ENCODE measurements around the gene DLGAP4.
A peak's percentile ranks its signal among the peaks of the same experiment; 100 is the strongest.
"Not testable (repeated sequence)": the region's sequence is repeated elsewhere in the genome, so short reads cannot be mapped to it uniquely, and the experiment has no call there.

Gene DLGAP4

DNA sequence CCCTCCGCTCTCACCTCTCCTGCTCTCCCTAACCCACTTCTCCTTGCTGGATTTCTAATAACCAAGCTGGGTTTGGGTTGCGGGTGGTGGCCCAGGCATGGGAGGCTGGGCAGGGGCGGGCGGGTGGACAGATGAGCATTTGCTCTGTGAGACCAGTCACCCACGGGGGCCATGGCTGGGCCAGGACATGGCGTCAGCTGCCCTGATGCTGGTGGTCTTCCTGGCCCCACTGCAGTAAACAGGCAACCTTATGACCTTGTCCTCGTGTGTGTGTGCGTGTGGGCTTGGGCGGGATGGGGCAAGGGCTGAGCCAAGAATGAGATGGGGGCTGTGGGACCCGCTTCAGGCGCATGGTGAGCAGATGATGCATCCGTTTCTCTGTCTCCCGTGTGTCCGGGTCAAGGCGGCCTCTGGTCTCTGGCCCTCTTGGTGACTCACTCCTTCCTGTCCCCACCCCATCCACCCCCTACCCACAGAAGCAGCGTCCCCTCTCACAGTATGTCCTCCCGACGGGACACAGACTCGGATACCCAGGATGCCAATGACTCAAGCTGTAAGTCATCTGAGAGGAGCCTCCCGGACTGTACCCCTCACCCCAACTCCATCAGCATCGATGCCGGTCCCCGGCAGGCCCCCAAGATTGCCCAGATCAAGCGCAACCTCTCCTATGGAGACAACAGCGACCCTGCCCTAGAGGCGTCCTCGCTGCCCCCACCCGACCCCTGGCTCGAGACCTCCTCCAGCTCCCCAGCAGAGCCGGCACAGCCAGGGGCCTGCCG is 193.8 kb downstream of the DLGAP4 start:
- no peak overlapping the region for H3K27ac ChIP-seq

DNA sequence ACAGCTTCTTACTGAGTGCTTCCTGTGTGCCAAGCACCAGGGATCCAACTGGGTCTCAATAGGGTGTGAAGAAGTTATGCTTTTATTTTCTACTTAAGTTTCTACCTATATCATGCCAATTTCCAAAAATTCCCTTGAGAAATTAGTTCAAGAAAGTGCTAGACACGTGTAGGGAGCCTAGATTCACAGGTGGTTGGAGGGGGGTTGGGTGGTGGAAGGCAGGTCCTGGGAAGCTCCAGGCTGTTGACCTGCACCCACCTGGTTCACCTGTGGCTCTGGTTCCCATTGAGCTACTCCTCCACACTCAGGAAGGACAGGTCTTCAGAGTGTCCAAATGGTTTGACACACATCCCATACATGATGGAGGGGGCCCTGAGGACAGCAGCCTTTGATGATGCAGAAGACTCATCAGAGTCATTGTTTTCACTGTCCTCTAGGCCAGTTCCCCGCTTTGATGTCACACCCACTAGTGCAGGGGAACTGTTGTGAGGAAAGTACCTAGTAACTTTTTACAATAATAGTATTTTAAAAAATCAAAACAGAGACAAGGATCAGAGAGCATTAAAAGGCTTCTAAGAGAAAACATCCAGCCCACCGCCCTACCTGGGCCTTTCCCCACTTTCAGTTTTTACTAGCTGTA is 195.3 kb downstream of the DLGAP4 start:
- no peak overlapping the region for H3K27ac ChIP-seq
- H3K4me3 ChIP-seq: no peak overlapping the region

More for the DNA sequence above, 193.8 kb downstream of the DLGAP4 start:
- no peak overlapping the region for H3K4me3 ChIP-seq

DNA sequence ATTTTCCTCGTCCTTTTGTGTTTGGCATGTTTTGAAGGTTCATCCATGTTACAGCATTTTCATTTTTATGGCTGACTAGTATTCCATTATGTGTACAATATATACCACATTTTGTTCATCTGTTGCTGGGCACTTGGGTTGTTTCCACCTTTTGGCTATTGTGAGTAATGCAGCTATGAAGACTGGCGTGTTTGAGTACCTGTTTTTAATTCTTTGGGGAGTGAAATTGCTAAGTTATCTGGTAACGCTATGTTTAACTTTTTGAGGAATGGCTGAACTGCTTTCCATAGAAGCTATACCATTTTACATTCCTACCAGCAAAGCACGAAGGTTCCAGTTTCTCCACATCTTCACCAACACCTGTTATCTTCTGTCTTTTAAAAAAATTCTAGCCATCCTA is 198.2 kb downstream of the DLGAP4 start:
- no peak overlapping the region for H3K4me3 ChIP-seq
- no peak overlapping the region for H3K27ac ChIP-seq

DNA sequence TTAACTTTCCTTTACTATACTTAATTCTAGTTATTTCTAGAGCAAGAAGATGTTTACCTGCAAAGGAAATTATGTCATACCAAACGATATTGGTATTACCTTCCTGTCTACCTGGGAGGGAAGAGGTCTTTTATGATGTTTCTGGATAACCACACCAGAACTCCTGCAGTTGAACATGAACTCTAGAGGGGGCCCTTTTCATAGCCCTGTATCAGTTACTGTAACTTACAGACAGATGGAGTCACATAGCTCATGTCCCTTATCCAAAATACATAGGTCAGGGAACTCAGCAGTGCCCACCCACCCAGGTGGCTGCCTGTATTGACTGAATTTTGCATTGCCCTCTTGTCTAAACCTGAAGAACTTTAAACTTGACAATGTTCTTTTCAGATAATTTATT is 200.1 kb downstream of the DLGAP4 start:
- no peak overlapping the region for H3K4me3 ChIP-seq
- no peak overlapping the region for H3K27ac ChIP-seq

DNA sequence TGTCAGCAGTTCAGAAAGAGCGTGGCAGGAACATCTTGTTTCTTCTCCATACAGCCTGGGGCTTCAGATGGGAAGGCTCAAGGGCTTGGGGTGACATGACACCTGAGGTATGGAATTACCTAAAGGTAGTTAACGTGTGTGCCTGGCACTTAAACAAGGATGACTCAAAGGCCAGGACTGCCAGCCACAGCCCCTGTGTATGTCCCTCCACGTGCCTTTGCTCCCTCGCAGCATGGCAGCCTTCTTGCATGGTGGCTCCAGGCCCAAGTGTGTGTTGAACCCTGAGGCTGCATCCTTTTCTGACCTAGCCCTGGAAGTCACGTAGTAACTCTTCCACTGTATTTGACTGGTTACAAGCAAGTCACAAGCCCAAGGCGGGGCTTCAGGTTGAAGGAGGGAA is 201.6 kb downstream of the DLGAP4 start:
- Histone ChIP-seq H3K27ac (no peak overlapping the region), H3K4me3 (no peak overlapping the region)

DNA sequence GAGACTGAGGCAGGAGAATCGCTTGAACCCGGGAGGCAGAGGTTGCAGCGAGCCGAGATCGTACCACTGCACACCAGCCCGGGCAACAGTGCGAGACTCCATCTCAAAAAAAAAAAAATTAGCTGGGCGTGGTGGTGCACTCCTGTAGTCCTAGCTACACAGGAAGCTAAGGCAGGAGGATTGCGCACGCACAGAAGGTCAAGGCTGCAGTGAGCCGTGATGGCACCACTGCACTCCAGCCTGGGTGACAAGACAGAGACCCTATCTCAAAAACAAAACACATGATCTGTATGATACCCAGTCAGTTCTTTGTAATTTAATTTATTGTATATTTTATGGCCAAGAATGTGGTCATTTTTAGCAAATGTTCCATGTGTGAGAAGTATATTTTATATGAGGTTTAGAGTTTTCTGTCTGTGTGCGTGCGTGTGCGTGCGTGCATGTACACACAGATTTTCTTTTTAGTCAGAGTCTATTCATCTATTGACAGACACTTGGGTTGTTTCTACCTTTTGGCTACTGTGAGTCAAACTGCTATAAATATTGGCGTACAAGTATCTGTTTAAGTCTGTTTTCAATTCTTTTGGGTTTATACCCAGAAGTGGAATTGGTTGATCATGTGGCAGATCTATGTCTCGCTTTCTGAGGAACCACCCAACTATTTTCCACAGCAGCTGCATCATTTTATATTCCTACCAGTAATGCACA is 213.0 kb downstream of the DLGAP4 start:
- Histone ChIP-seq H3K4me3 (no peak overlapping the region), H3K27ac (no peak overlapping the region)

DNA sequence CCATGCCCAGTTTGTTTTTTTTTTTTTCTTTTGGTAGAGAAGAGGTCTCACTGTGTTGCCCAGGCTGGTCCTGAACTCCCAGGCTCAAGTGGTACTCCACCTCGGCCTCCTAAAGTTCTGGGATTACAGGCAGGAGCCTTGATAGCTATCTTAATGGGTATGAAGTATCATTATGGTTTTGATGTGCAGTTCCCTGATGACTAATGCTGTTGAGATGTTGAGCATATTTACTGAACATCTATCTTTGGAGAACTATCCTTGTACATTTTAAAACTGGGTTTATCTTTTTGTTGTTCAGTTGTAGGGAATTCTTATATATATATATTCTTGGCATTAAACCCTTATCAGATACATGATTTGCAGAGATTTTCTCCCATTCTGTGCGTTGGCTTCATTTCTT is 213.8 kb downstream of the DLGAP4 start:
- no peak overlapping the region for H3K27ac ChIP-seq
- no peak overlapping the region for H3K4me3 ChIP-seq

DNA sequence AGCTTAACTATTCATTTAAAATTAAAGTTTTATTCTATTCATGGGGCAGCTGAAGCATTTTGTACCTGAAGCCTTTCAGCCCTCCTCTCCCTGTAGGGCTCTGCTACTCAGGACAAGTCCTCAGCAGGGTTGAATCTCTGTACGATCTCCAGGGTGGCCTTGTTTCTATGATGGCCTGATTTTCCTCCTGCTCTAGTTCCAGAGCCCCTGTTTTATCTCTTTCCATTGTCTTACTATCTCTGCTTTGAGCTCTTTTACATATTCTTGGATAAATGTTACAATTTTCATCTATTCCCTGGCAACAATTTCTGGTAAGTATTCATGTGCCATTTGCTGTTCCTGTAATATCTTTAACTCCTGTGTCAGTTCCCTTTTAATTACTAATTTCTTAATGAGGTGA is 215.4 kb downstream of the DLGAP4 start:
- Histone ChIP-seq H3K4me3 (no peak overlapping the region), H3K27ac (peak overlapping the region in 2 of 21 experiments; percentile 36 to 55)

DNA sequence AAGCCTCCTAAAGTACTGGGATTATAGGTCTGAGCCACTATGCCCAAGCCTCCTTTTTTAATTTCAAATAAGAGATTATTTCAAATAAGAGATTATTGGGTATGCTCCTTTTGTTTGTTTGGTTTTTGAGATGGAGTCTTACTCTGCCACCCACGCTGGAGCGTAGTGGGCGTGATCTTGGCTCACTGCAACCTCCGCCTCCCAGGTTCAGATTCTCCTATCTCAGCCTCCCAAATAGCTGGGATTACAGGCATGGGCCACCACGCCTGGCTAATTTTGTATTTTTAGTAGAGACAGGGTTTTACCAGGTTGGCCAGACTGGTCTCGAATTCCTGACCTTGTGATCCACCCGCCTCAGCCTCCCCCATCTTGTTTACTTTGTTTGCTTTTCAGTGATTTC is 216.3 kb downstream of the DLGAP4 start:
- not testable (repeated sequence) for H3K4me3 ChIP-seq
- H3K27ac ChIP-seq: peak overlapping the region in 3 of 21 experiments; percentile 7 to 36 (median 10)

DNA sequence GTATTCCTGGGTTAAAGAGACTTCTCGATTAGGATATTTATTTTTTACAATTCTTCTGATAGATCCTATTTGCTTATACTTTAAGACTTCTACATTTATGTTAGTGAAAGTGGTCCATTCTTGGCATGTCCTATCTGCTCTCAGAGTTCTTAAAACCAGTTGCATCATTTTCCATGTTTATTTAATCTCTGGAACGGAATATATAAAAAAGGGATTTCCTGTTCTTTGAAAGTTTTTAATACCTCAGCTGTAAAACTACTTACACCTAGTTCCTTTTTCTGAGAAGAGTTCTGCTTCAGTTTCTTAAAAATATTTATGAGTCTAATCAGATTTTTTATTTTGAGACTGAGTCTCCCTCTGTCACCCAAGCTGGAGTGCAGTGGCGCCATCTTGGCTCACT is 217.2 kb downstream of the DLGAP4 start:
- Histone ChIP-seq H3K4me3 (no peak overlapping the region), H3K27ac (no peak overlapping the region)

DNA sequence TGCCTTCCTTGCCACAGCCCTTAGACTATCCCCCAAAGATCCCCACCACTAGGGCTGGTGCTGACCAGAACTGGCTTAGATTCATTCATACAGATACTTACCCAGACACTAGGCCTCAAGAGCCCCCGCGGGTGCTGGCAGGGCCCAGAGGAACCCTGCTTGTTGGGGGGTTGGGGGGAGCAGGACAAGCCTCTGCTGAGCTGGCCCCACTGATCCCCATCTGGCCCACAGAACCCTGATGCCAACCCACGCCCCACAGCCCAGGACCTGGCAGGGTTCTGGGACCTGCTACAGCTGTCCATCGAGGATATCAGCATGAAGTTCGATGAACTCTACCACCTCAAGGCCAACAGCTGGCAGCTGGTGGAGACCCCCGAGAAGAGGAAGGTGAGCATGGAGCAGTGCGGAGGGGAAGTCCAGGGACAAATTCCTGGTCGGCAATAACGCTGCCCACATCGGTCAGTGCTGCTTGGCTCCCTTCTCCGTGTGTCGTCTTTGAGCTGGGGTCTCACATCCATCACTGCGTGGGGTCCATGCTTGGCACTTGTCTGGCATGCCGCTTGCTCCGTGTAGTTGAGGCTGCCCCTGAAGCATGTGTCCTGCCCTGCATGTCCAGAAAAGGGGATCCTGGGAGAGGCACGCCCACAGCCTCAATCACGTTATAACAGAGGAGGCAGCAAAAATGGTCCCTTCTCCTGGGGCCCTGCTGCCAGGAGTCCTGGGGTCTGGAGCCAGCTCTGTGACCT is 219.7 kb downstream of the DLGAP4 start:
- Histone ChIP-seq H3K4me3 (no peak overlapping the region), H3K27ac (peak overlapping the region in 1 of 21 experiments; percentile 3)

DNA sequence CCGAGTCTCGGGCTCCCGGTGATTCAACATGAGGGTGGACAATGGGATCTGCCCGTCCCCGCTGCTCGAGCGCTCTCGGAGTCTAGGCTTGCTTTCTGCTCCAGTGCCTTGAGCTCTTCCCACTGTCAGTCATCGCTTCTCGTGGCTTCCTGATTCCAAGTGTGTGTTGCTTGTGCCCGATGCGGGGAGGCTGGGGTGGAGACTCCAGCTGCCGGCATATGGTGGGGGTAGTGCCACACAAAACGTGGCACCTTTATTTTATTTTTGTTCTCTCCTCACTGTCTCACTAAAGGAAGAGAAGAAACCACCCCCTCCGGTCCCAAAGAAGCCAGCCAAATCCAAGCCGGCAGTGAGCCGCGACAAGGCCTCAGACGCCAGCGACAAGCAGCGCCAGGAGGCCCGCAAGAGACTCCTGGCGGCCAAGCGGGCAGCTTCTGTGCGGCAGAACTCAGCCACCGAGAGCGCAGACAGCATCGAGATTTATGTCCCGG is 220.4 kb downstream of the DLGAP4 start:
- Histone ChIP-seq H3K4me3 (no peak overlapping the region), H3K27ac (no peak overlapping the region)

DNA sequence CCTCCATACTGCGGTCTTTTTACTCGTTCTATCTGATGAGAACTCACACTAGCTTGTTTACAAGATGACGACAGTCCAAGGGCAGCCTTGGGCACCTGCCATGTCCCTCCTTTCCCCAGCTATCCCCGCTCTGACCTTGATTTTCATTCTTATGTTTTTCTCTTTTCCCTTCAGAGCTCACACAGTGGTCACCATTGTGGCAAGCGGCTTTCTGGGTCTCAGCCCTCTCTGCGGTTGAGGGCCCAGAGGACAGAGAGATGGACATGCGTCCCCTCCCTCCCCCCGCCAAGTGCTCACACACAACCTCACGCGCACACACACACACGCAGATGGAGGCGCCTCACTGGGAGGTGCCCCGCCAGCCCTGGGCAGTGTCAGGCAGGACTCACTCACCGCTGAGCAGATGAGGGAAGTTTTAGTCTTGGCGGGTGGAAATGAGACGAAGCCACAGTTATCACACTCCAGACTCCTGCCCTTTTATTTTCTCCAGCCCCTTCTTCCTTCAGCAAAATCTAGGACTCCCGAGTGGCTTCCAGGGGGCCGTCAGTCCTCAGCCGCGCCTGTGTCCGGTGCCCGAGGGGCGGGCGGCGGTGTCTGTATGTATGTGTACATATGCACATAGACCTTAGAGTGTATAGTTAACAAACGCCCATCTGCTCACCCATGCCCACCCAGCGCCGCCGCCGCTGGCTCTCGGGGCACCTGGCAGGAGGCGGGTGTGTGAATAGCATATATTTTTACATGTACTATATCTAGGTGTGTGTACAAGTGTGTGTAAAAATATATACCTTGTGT is 221.4 kb downstream of the DLGAP4 start:
- Histone ChIP-seq H3K27ac (no peak overlapping the region), H3K4me3 (no peak overlapping the region)

DNA sequence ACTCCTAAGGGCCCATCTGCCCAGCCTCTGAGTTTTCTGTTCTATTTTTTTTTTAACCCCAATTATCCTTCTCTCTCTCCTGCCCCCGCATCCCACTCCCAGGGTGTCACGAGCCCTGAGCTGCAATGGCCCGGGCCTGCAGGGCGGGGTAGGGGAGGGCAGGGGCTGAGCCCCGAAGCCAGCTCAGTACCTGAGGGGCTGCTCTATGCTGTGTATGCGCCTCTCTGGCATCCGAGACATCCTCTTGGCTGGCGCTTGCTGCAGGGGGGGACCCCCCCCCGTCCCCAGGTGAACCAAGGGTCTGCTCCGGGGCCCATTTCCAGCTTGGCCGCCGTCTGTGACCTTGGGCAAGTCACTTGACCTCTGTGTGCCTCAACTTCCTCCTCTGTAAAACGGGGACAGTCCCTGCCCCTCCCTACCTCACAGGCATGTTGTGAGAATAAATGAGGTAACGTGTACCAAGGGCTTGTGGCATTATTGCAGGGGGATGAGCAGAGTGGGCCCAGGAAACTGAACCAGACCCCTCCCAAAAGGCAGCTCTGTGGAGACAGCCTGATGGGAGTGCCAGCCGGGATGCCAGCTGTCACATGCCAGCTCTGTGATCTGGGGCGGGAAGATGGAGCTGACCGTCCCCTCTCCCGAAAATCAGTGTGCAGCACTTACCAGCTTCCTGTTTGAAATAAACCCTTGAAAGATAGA is 222.2 kb downstream of the DLGAP4 start:
- no peak overlapping the region for H3K4me3 ChIP-seq
- no peak overlapping the region for H3K27ac ChIP-seq

DNA sequence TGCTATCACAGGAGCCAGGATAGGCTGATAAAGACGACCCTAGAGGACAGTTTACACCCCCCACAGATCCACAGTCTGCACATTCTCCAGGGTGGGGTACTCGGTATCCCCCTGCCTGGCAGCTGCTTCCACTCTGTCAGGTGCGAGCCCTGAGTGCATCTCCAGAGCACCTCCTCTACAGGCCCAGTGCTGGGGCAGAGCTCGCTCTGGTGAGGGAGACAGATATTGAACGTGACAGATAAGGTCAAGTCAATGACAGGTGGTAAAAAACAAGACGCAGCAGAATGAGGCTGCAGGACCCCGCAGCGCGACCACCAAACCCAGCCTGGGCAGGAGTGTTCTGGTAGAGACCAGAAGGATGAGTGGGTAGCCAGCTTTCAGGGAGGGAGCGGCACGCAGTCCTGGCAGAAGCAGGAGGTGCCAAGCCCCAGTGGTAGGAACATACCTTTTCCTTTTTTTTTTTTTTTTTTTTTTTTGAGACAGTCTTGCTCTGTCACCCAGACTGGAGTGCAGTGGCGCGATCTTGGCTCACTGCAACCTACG is 222.8 kb downstream of the DLGAP4 start:
- H3K27ac ChIP-seq: no peak overlapping the region
- no peak overlapping the region for H3K4me3 ChIP-seq

DNA sequence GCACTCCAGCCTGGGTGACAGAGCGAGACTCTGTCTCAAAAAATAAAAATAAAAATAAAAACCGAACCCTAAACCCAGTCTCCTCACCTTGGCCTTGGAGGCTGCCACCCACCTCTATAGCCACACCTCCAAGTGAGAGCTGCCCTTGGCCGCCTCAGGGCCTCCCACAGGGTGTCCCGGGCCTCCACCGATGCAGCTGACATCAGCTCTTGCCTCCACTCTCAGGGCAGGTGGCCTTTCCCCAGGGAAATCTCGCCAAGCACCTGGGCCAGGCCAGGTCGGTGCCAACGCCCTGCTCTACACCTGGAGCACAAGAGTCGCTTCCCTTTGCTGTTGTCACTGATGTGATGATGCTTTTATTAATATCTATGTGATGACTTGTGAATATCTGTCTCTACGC is 226.2 kb downstream of the DLGAP4 start:
- Histone ChIP-seq H3K27ac (no peak overlapping the region), H3K4me3 (no peak overlapping the region)

DNA sequence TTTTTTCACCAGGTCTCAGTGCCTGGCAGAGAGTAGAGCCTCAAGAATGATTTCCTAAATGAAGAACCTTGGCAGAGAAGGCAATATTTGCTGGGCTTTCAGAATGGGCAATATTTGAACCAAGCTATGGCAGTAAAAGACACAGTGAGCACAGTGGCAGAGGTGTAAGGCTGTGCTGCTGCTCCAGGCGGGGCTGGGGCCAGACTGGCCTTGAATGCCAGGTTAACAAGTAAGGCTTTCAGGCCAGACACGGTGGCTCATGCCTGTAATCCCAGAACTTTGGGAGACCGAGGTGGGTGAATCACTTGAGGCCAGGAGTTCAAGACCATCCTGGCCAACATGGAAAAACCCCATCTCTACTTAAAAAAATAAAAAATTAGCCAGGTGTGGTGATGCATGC is 226.7 kb downstream of the DLGAP4 start:
- Histone ChIP-seq H3K4me3 (no peak overlapping the region), H3K27ac (no peak overlapping the region)

DNA sequence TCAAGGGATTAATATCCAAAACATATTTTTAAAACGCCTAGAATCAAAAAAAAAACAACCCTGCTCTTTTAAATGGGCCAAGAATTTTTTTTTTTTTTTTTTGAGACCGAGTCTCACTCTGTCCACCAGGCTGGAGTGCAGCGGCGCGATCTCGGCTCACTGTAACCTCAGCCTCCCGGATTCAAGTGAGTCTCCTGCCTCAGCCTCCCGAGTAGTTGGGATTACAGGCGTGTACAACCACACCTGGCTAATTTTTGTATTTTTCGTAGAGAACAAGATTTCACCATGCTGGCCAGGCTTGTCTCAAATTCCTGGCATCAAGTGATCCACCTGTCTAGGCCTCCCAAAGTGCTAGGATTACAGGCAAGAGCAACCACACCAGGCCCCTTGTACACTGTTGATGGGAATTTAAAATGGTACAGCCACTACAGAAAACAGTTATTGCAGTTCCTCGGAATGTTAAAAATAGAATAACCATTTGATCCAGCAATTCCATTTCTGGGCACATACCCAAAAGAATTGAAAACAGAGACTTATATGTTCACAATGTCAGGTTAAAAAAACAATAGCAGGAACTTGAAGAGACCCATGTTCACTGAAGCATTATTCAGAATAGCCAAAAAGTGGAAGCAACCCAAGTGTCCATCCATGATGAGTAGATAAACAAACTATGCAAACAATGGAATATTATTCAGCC is 232.0 kb downstream of the DLGAP4 start:
- Histone ChIP-seq H3K4me3 (no peak overlapping the region), H3K27ac (no peak overlapping the region)
